ENCODE data around the gene LTBP2.

Gene LTBP2

GRCh38 chr14:74610866-74611649, 979 bp downstream of the LTBP2 start:
- DNase-seq = no peak

GRCh38 chr14:74610199-74610865, 1.7 kb downstream of the LTBP2 start:
- no peak for DNase-seq

GRCh38 chr14:74609721-74610120, 2.3 kb downstream of the LTBP2 start:
- DNase-seq = no peak

GRCh38 chr14:74608959-74609611, 3.0 kb downstream of the LTBP2 start:
- DNase-seq = peak; percentile 91

- no peak for DNase-seq
Measured at GRCh38 chr14:74606727-74607126, 5.3 kb downstream of the LTBP2 start.

GRCh38 chr14:74605531-74606223, 6.4 kb downstream of the LTBP2 start:
- DNase-seq = no peak

- no peak for DNase-seq
Measured at GRCh38 chr14:74604911-74605310, 7.1 kb downstream of the LTBP2 start.

- DNase-seq = no peak
Measured at GRCh38 chr14:74604157-74604556, 7.9 kb downstream of the LTBP2 start.

- DNase-seq = no peak
Measured at GRCh38 chr14:74601982-74602381, 10.1 kb downstream of the LTBP2 start.

GRCh38 chr14:74599946-74600345, 12.1 kb downstream of the LTBP2 start:
- DNase-seq = no peak

GRCh38 chr14:74599321-74599761, 12.7 kb downstream of the LTBP2 start:
- no peak for DNase-seq

- DNase-seq = no peak
Measured at GRCh38 chr14:74596741-74597450, 15.1 kb downstream of the LTBP2 start.

GRCh38 chr14:74595006-74595735, 16.9 kb downstream of the LTBP2 start:
- DNase-seq = no peak

GRCh38 chr14:74594606-74595005, 17.4 kb downstream of the LTBP2 start:
- no peak for DNase-seq

GRCh38 chr14:74594029-74594428, 18.0 kb downstream of the LTBP2 start:
- no peak for DNase-seq

GRCh38 chr14:74593241-74593953, 18.6 kb downstream of the LTBP2 start:
- DNase-seq = no peak

- DNase-seq = no peak
Measured at GRCh38 chr14:74592476-74593201, 19.4 kb downstream of the LTBP2 start.

GRCh38 chr14:74591899-74592298, 20.1 kb downstream of the LTBP2 start:
- DNase-seq = no peak

- DNase-seq = no peak
Measured at GRCh38 chr14:74591394-74591793, 20.6 kb downstream of the LTBP2 start.

GRCh38 chr14:74589291-74589879, 22.7 kb downstream of the LTBP2 start:
- DNase-seq = no peak
